Hepatocyte (in vitro differentiated cells): ENCODE measurements around the gene AGBL2. TPM values are rescaled to one million over a fixed set of nuclear protein-coding genes. Genes with fewer than 3 reads are reported as not detected.

ENCODE experiments used
- DNase-seq: peaks from one replicate; pipeline ENCODE4 v3.0.0-alpha.2; 2016; ENCODE audit warnings: low spot score
- H2AFZ ChIP-seq: fragments of 200-600 bp; sonication (generic); 2 replicates; pipeline ENCODE4 v1.6.0; 2016; ENCODE audit warnings: antibody characterized with exemption, mild to moderate bottlenecking
- H3K27ac ChIP-seq: fragments of 200-600 bp; sonication (generic); 2 replicates; pipeline ENCODE4 v1.5.1; 2016; ENCODE audit warnings: mild to moderate bottlenecking
- H3K27me3 ChIP-seq: fragments of 200-600 bp; sonication (generic); 2 replicates; pipeline ENCODE4 v1.6.1; 2016
- H3K36me3 ChIP-seq: fragments of 200-600 bp; sonication (generic); replicated peaks from 2 replicates; pipeline ENCODE4 v1.5.1; 2016; ENCODE audit warnings: low read depth; ENCODE audit not compliant: insufficient read depth
- H3K4me1 ChIP-seq: fragments of 200-600 bp; sonication (generic); 2 replicates; pipeline ENCODE4 v1.5.1; 2016; ENCODE audit warnings: mild to moderate bottlenecking, moderate library complexity; ENCODE audit not compliant: insufficient read depth
- H3K4me2 ChIP-seq: fragments of 200-600 bp; sonication (generic); 2 replicates; pipeline ENCODE4 v1.6.0; 2016
- H3K4me3 ChIP-seq: fragments of 200-600 bp; sonication (generic); 2 replicates; pipeline ENCODE4 v1.5.1; 2016; ENCODE audit warnings: mild to moderate bottlenecking
- H3K79me2 ChIP-seq: fragments of 200-600 bp; sonication (generic); 2 replicates; pipeline ENCODE4 v1.6.0; 2017; ENCODE audit warnings: mild to moderate bottlenecking
- H3K9me2 ChIP-seq: fragments of 200-600 bp; sonication (generic); replicated peaks from 2 replicates; pipeline ENCODE4 v1.6.0; 2017; ENCODE audit warnings: mild to moderate bottlenecking; ENCODE audit not compliant: insufficient read depth
- H3K9me3 ChIP-seq: fragments of 200-600 bp; sonication (generic); 2 replicates; pipeline ENCODE4 v1.5.1; 2016; ENCODE audit warnings: low read depth, mild to moderate bottlenecking
- H4K20me1 ChIP-seq: fragments of 200-600 bp; sonication (generic); 2 replicates; pipeline ENCODE4 v1.6.0; 2016; ENCODE audit warnings: mild to moderate bottlenecking; ENCODE audit not compliant: insufficient read depth, poor library complexity, severe bottlenecking
- EZH2 ChIP-seq: fragments of 200-600 bp; sonication (generic); IDR thresholded peaks from 2 replicates; pipeline ENCODE4 v1.6.1; 2016; ENCODE audit warnings: antibody characterized with exemption, mild to moderate bottlenecking, borderline replicate concordance
- EZH2phosphoT487 ChIP-seq: fragments of 200-600 bp; sonication (generic); IDR thresholded peaks from one replicate; pipeline ENCODE4 v1.6.1; 2018; ENCODE audit warnings: antibody characterized with exemption, mild to moderate bottlenecking, low read depth, moderate library complexity; ENCODE audit not compliant: unreplicated experiment, severe bottlenecking
- WGBS: methylation state at CpG from one replicate; pipeline ENCODE4 v1.1.6; 2016; ENCODE audit warnings: low lambda C conversion rate; ENCODE audit errors: missing lambda C conversion rate; 5-methylcytosine and 5-hydroxymethylcytosine counted together
- polyA plus RNA-seq: library from polyadenylated mRNA; unstranded; fragments of >200 nt; fragmentation: Nextera tagmentation; extraction: Ambion mirVana; gene quantifications from 2 replicates; pipeline ENCODE4 v1.2.1, GENCODE V29; 2016
- total RNA-seq: library from RNA; depleted of rRNA; stranded (reverse); fragments of >200 nt; gene quantifications from 2 replicates; pipeline ENCODE4 v1.2.3, GENCODE V29; 2014
- TF ChIP-seq, protein P1 (sequence below): fragments of 200-600 bp; sonication (generic); IDR thresholded peaks from 2 replicates; pipeline ENCODE4 v1.5.1; 2016; ENCODE audit warnings: antibody characterized with exemption, mild to moderate bottlenecking; ENCODE audit not compliant: poor library complexity

The AGBL2 gene
- total and polyA plus RNA-seq, 2 experiments from 2014 or later, result 2.0 to 2.3 TPM

DNA sequence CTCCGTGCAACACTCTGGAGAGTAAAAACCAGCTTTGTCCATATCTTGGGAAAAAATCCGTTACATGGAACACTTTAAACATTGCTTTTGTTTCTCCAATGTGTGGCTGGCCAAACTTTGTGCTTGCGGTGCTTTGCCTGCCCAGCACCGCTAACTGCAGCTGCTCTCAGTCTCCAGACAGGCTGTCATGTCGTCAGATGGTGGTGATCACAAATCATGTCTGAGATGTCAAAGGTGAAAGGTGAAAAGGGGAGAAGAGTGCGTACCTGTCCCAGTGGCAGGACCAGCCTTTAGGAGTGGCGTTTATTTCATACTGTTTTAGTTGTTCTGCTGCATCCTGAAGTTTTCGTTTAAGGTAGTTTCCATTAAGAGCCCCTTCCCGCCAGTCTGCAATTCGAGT lies 17.1 kb upstream of the AGBL2 start:
- no peaks in the 10 kb centered on the region for H3K9me3 ChIP-seq
- DNase-seq, result no peak
- no peaks in the 10 kb centered on the region for H3K27me3 ChIP-seq
- no peak overlapping the region for H3K4me3 ChIP-seq
- no peak overlapping the region for H3K27ac ChIP-seq
- H3K36me3 ChIP-seq, result peaks cover 3% of the 10 kb centered on the region
- H3K79me2 ChIP-seq, result peaks cover 2% of the 10 kb centered on the region
- no peak overlapping the region for H3K4me2 ChIP-seq
- peaks cover 5% of the 10 kb centered on the region for H3K4me1 ChIP-seq
- no peaks in the 10 kb centered on the region for H4K20me1 ChIP-seq
- no peak overlapping the region for H2AFZ ChIP-seq
- TF ChIP-seq, protein P1, sequence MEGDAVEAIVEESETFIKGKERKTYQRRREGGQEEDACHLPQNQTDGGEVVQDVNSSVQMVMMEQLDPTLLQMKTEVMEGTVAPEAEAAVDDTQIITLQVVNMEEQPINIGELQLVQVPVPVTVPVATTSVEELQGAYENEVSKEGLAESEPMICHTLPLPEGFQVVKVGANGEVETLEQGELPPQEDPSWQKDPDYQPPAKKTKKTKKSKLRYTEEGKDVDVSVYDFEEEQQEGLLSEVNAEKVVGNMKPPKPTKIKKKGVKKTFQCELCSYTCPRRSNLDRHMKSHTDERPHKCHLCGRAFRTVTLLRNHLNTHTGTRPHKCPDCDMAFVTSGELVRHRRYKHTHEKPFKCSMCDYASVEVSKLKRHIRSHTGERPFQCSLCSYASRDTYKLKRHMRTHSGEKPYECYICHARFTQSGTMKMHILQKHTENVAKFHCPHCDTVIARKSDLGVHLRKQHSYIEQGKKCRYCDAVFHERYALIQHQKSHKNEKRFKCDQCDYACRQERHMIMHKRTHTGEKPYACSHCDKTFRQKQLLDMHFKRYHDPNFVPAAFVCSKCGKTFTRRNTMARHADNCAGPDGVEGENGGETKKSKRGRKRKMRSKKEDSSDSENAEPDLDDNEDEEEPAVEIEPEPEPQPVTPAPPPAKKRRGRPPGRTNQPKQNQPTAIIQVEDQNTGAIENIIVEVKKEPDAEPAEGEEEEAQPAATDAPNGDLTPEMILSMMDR, result no peak
- TF ChIP-seq EZH2, result no peak
- no peak for TF ChIP-seq EZH2phosphoT487
- no peaks in the 10 kb centered on the region for H3K9me2 ChIP-seq
- WGBS, result 91% methylated on average over 10 of the region's 10 CpGs

DNA sequence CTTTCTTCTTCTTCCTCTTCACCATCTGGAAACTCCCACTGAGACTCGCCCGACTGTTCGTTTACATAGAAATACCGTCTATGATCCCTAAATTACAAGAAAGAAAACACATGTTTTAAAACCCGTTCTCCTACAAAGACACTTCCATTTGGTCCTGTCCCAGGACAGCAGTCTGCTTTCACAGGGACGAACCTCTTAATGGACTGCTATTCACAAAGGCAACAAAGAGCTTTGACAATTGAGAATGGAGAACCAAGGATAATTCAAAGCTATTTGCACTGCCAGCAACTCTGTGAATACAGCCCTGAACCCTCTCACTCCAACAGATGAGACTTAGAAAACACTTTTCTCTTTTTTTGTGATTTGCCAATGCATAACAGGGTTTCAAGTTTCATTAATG lies 16.3 kb upstream of the AGBL2 start:
- H3K9me3 ChIP-seq, result no peaks in the 10 kb centered on the region
- no peaks in the 10 kb centered on the region for H3K27me3 ChIP-seq
- H3K36me3 ChIP-seq, result peaks cover 3% of the 10 kb centered on the region
- no peak overlapping the region for H3K4me2 ChIP-seq
- no peaks in the 10 kb centered on the region for H3K9me2 ChIP-seq
- DNase-seq, result no peak
- no peaks in the 10 kb centered on the region for H4K20me1 ChIP-seq
- WGBS, result 60% methylated on average over 6 of the region's 6 CpGs
- no peak overlapping the region for H3K4me3 ChIP-seq
- H2AFZ ChIP-seq, result no peak overlapping the region
- H3K27ac ChIP-seq, result no peak overlapping the region
- TF ChIP-seq, protein P1, result no peak
- TF ChIP-seq EZH2, result no peak
- TF ChIP-seq EZH2phosphoT487, result no peak
- H3K4me1 ChIP-seq, result peaks cover 5% of the 10 kb centered on the region
- H3K79me2 ChIP-seq, result peaks cover 2% of the 10 kb centered on the region

DNA sequence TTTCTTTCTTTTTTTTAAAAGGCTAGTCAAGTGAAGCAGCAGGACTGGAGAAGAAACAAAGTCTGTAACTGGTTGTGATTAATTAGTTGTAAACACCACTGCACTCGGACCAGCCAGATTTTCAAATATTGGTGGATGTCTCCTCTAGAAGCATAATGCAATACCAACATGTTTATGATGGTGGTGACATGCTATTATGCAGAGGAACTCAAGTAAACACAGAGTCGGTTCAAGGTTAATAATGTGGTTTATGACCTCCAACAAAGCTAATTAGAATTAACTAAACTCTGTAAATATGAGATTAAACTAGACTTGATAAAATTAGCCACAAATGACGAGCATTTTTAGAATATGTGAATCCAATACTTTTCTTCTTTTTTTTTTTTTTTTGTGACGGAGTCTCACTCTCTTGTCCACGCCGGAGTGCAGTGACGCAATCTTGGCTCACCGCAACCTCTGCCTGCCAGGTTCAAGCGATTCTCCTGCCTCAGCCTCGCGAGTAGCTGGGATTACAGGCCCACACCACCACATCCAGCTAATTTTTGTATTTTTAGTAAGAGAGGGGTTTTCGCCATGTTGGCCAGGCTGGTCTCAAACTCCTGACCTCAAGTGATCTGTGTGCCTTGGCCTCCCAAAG lies 11.8 kb upstream of the AGBL2 start:
- no peaks in the 10 kb centered on the region for H4K20me1 ChIP-seq
- H3K79me2 ChIP-seq, result peaks cover 2% of the 10 kb centered on the region
- WGBS, result 82% methylated on average over 12 of the region's 12 CpGs
- H3K27ac ChIP-seq, result peak overlapping the region; percentile 11
- no peaks in the 10 kb centered on the region for H3K27me3 ChIP-seq
- no peaks in the 10 kb centered on the region for H3K9me2 ChIP-seq
- H3K4me2 ChIP-seq, result no peak overlapping the region
- no peak overlapping the region for H3K4me3 ChIP-seq
- H3K4me1 ChIP-seq, result peaks cover 14% of the 10 kb centered on the region
- DNase-seq, result no peak
- TF ChIP-seq, protein P1, result no peak
- no peak for TF ChIP-seq EZH2
- no peak for TF ChIP-seq EZH2phosphoT487
- peaks cover 3% of the 10 kb centered on the region for H3K36me3 ChIP-seq
- no peaks in the 10 kb centered on the region for H3K9me3 ChIP-seq
- no peak overlapping the region for H2AFZ ChIP-seq

DNA sequence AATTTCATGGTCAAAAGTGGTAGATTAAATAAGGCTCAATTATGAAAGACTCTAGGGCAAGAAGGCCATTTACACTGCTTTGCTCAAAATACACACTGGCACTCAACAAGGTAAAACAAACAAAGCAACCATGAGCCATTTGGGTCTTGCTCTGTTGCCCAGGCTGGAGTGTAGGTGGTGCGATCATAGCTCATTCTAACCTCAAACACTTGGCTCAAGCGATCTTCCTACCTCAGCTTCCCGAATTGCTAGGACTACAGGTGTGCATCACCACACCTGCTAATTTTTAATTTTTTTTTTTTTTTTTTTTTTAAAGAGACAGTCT lies 10.9 kb upstream of the AGBL2 start:
- H3K4me3 ChIP-seq, result no peak overlapping the region
- no peaks in the 10 kb centered on the region for H3K9me3 ChIP-seq
- no peak overlapping the region for H3K4me2 ChIP-seq
- no peak overlapping the region for H2AFZ ChIP-seq
- H3K4me1 ChIP-seq, result peaks cover 9% of the 10 kb centered on the region
- peak overlapping the region; percentile 89 for H3K27ac ChIP-seq
- H3K27me3 ChIP-seq, result no peaks in the 10 kb centered on the region
- H3K9me2 ChIP-seq, result no peaks in the 10 kb centered on the region
- 94% methylated on average over 3 of the region's 3 CpGs for WGBS
- no peak for DNase-seq
- H4K20me1 ChIP-seq, result no peaks in the 10 kb centered on the region
- no peak for TF ChIP-seq EZH2phosphoT487
- TF ChIP-seq, protein P1, result no peak
- TF ChIP-seq EZH2, result no peak
- peaks cover 3% of the 10 kb centered on the region for H3K36me3 ChIP-seq
- peaks cover 6% of the 10 kb centered on the region for H3K79me2 ChIP-seq
